HEK293 (cell line): Measurements from ENCODE around the gene ACSM6.

Experiments
- CTCF ChIA-PET: fragments of 350-600 bp; formaldehyde crosslinking; extraction: SDS; loops from one replicate; lab custom pipeline; 2021; ENCODE audit warnings: antibody characterized with exemption; lab: Yijun Ruan, JAX
- POLR2A ChIA-PET: fragments of 300-600 bp; formaldehyde crosslinking; extraction: SDS; loops from one replicate; lab custom pipeline; 2020; ENCODE audit warnings: antibody characterized with exemption, inconsistent platforms; lab: Yijun Ruan, JAX
- H3K27ac ChIP-seq: fragments of 200-500 bp; sonication (Bioruptor generic); 2 replicates; pipeline ENCODE4 v1.5.1; 2014; ENCODE audit warnings: low read depth, low read length, control low read depth, inconsistent platforms; ENCODE audit errors: extremely low read depth
- H3K36me3 ChIP-seq, 2 experiments: fragments of 200-500 bp in 1 of 2; sonication (Bioruptor generic) in 1 of 2; 1 replicate in 1 of 2; 2 replicates in 1 of 2; pipeline ENCODE4 v1.5.1; 2014 to 2017; ENCODE audit warnings: inconsistent platforms in 2 of 2, low read length in 2 of 2; ENCODE audit not compliant: control insufficient read depth in 2 of 2, insufficient read depth in 1 of 2
- H3K4me1 ChIP-seq: fragments of 200-500 bp; sonication (Bioruptor generic); 2 replicates; pipeline ENCODE4 v1.5.1; 2014; ENCODE audit warnings: mild to moderate bottlenecking, low read length, inconsistent platforms; ENCODE audit not compliant: control insufficient read depth, insufficient read depth
- H3K4me3 ChIP-seq: 2 replicates; pipeline ENCODE4 v1.5.1; 2011; ENCODE audit warnings: low read depth, mild to moderate bottlenecking, control low read depth, low read length, moderate library complexity
- H3K9me3 ChIP-seq: fragments of 200-500 bp; sonication (Bioruptor generic); 2 replicates; pipeline ENCODE4 v1.5.1; 2014; ENCODE audit warnings: low read depth, low read length, inconsistent platforms; ENCODE audit not compliant: control insufficient read depth, insufficient read depth
- BCL11B ChIP-seq: fragments of 450-650 bp; formaldehyde crosslinking; IDR thresholded peaks from 2 replicates; pipeline ENCODE4 v1.5.1; 2016; ENCODE audit warnings: low read depth, missing biosample characterization, missing genetic modification characterization
- GLI4 ChIP-seq: fragments of 450-650 bp; formaldehyde crosslinking; IDR thresholded peaks from 2 replicates; pipeline ENCODE4 v1.5.1; 2016; ENCODE audit warnings: missing biosample characterization, missing genetic modification characterization
- HOXD13 ChIP-seq: sonication (generic); formaldehyde crosslinking; IDR thresholded peaks from 2 replicates; pipeline ENCODE4 v1.8.0; 2022; ENCODE audit warnings: missing genetic modification reagents, borderline replicate concordance
- OSR2 ChIP-seq: fragments of 450-650 bp; formaldehyde crosslinking; IDR thresholded peaks from 2 replicates; pipeline ENCODE4 v1.5.1; 2016; ENCODE audit warnings: missing biosample characterization, missing genetic modification characterization
- SP7 ChIP-seq: fragments of 450-650 bp; formaldehyde crosslinking; IDR thresholded peaks from 2 replicates; pipeline ENCODE4 v1.5.1; 2016; ENCODE audit warnings: missing biosample characterization, missing genetic modification characterization
- WT1 ChIP-seq: fragments of 450-650 bp; formaldehyde crosslinking; IDR thresholded peaks from 2 replicates; pipeline ENCODE4 v1.5.1; 2016; ENCODE audit warnings: missing biosample characterization, missing genetic modification characterization
- ZBTB7A ChIP-seq: fragments of 450-650 bp; formaldehyde crosslinking; IDR thresholded peaks from 2 replicates; pipeline ENCODE4 v1.5.1; 2016; ENCODE audit warnings: low read depth, missing biosample characterization, missing genetic modification characterization
- ZEB2 ChIP-seq: fragments of 450-650 bp; formaldehyde crosslinking; IDR thresholded peaks from 2 replicates; pipeline ENCODE4 v1.5.1; 2016; ENCODE audit warnings: missing biosample characterization, missing genetic modification characterization
- ZIC2 ChIP-seq: fragments of 450-650 bp; formaldehyde crosslinking; IDR thresholded peaks from 2 replicates; pipeline ENCODE4 v1.5.1; 2016; ENCODE audit warnings: missing biosample characterization, missing genetic modification characterization
- ZNF138 ChIP-seq: fragments of 450-650 bp; formaldehyde crosslinking; IDR thresholded peaks from 2 replicates; pipeline ENCODE4 v1.5.1; 2016; ENCODE audit warnings: missing biosample characterization, missing genetic modification characterization, borderline replicate concordance
- ZNF274 ChIP-seq, 2 experiments: fragments of 200-500 bp in 1 of 2; fragments of 450-650 bp in 1 of 2; sonication (Bioruptor generic) in 1 of 2; formaldehyde crosslinking in 1 of 2; IDR thresholded peaks; 2 replicates each; pipeline versions ENCODE4 v1.5.1 to v1.6.1; 2014 to 2016; ENCODE audit warnings: borderline replicate concordance in 1 of 2, inconsistent platforms in 1 of 2, low read length in 1 of 2, missing biosample characterization in 1 of 2, missing genetic modification characterization in 1 of 2
- ZNF324 ChIP-seq: fragments of 450-650 bp; formaldehyde crosslinking; IDR thresholded peaks from 2 replicates; pipeline ENCODE4 v1.5.1; 2016; ENCODE audit warnings: missing biosample characterization, missing genetic modification characterization
- ZNF585B ChIP-seq: fragments of 450-650 bp; formaldehyde crosslinking; IDR thresholded peaks from 2 replicates; pipeline ENCODE4 v1.5.1; 2016; ENCODE audit warnings: missing biosample characterization, missing genetic modification characterization
- ZNF600 ChIP-seq: fragments of 450-650 bp; formaldehyde crosslinking; IDR thresholded peaks from 2 replicates; pipeline ENCODE4 v1.5.1; 2016; ENCODE audit warnings: missing biosample characterization, missing genetic modification characterization
- ZNF654 ChIP-seq: fragments of 450-650 bp; formaldehyde crosslinking; IDR thresholded peaks from 2 replicates; pipeline ENCODE4 v1.5.1; 2016; ENCODE audit warnings: low read depth, missing biosample characterization, missing genetic modification characterization
- ZNF785 ChIP-seq: fragments of 450-650 bp; formaldehyde crosslinking; IDR thresholded peaks from 2 replicates; pipeline ENCODE4 v1.5.1; 2016; ENCODE audit warnings: missing biosample characterization, missing genetic modification characterization
- ZNF792 ChIP-seq: fragments of 450-650 bp; formaldehyde crosslinking; IDR thresholded peaks from 2 replicates; pipeline ENCODE4 v1.5.1; 2016; ENCODE audit warnings: missing biosample characterization, missing genetic modification characterization
- TF ChIP-seq, protein P1 (sequence below): fragments of 450-650 bp; formaldehyde crosslinking; IDR thresholded peaks from 2 replicates; pipeline ENCODE4 v1.5.1; 2017; ENCODE audit warnings: missing biosample characterization, missing genetic modification characterization
- TF ChIP-seq, protein P2 (sequence below): fragments of 450-650 bp; formaldehyde crosslinking; IDR thresholded peaks from 2 replicates; pipeline ENCODE4 v1.5.1; 2016; ENCODE audit warnings: missing biosample characterization, missing genetic modification characterization
- TF ChIP-seq, protein P3 (sequence below): fragments of 450-650 bp; formaldehyde crosslinking; IDR thresholded peaks from 2 replicates; pipeline ENCODE4 v1.5.1; 2016; ENCODE audit warnings: missing biosample characterization, missing genetic modification characterization

ACSM6 gene

DNA sequence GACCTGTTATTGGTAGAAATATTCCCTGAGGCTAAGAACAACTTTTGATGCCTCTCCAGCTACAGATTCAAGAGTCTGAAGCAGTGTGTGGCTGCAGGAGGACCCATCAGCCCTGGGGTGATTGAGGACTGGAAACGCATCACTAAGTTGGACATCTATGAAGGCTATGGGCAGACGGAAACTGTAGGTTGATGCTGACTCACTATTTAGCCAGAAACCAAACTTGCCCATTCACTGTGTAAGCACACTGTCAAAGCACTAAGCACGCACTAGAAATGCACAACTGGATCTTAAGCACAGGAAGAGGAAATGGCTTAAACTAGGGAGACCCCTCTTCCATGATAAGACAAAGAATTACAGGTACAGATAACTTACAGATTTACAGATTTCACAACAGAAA, 20.8 kb downstream of the ACSM6 start:
- CTCF ChIA-PET: interaction anchor here (1.8 kb wide), 1 partner anchor 28 kb away, joined by 11 read pairs; no protein-coding TSS in a partner anchor
- POLR2A ChIA-PET: no interaction called here
- Histone ChIP-seq H3K9me3 (no peaks in the 10 kb centered on the region), H3K4me3 (no peak overlapping the region), H3K36me3 (no peaks in the 10 kb centered on the region; a peak in 1 of 3 replicates), H3K4me1 (no peaks in the 10 kb centered on the region; the same call in 1 of the 2 replicates), H3K27ac (no peak overlapping the region)
- TF ChIP-seq WT1 (tag by site-specific recombination): no peak
- TF ChIP-seq ZNF274 (IDR thresholded peaks at IDR 0.05; ENCODE audit: low read length): no peak
- no peak for TF ChIP-seq ZNF274 (tag by site-specific recombination; IDR thresholded peaks at IDR 0.05; ENCODE audit: borderline replicate concordance)
- TF ChIP-seq ZNF600 (tag by site-specific recombination): no peak
- TF ChIP-seq, protein P1, sequence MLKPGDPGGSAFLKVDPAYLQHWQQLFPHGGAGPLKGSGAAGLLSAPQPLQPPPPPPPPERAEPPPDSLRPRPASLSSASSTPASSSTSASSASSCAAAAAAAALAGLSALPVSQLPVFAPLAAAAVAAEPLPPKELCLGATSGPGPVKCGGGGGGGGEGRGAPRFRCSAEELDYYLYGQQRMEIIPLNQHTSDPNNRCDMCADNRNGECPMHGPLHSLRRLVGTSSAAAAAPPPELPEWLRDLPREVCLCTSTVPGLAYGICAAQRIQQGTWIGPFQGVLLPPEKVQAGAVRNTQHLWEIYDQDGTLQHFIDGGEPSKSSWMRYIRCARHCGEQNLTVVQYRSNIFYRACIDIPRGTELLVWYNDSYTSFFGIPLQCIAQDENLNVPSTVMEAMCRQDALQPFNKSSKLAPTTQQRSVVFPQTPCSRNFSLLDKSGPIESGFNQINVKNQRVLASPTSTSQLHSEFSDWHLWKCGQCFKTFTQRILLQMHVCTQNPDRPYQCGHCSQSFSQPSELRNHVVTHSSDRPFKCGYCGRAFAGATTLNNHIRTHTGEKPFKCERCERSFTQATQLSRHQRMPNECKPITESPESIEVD: no peak
- TF ChIP-seq ZNF585B (tag by site-specific recombination): no peak
- TF ChIP-seq ZNF785: no peak
- TF ChIP-seq, protein P2, sequence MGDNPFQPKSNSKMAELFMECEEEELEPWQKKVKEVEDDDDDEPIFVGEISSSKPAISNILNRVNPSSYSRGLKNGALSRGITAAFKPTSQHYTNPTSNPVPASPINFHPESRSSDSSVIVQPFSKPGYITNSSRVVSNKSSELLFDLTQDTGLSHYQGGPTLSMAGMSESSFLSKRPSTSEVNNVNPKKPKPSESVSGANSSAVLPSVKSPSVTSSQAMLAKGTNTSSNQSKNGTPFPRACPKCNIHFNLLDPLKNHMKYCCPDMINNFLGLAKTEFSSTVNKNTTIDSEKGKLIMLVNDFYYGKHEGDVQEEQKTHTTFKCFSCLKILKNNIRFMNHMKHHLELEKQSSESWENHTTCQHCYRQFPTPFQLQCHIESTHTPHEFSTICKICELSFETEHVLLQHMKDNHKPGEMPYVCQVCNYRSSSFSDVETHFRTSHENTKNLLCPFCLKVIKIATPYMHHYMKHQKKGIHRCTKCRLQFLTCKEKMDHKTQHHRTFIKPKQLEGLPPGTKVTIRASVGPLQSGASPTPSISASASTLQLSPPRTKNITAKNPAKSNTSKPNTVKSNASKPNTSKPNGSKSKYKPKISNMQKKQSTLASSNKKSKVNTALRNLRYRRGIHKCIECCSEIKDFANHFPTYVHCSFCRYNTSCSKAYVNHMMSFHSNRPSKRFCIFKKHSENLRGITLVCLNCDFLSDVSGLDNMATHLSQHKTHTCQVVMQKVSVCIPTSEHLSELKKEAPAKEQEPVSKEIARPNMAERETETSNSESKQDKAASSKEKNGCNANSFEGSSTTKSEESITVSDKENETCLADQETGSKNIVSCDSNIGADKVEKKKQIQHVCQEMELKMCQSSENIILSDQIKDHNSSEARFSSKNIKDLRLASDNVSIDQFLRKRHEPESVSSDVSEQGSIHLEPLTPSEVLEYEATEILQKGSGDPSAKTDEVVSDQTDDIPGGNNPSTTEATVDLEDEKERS (tag by site-specific recombination): no peak
- TF ChIP-seq ZNF654: no peak
- TF ChIP-seq ZIC2 (tag by site-specific recombination): no peak
- no peak for TF ChIP-seq SP7 (tag by site-specific recombination)
- TF ChIP-seq ZNF324: no peak
- TF ChIP-seq GLI4: no peak
- no peak for TF ChIP-seq BCL11B (tag by site-specific recombination)
- TF ChIP-seq ZNF138: no peak
- no peak for TF ChIP-seq ZEB2 (tag by site-specific recombination)

DNA sequence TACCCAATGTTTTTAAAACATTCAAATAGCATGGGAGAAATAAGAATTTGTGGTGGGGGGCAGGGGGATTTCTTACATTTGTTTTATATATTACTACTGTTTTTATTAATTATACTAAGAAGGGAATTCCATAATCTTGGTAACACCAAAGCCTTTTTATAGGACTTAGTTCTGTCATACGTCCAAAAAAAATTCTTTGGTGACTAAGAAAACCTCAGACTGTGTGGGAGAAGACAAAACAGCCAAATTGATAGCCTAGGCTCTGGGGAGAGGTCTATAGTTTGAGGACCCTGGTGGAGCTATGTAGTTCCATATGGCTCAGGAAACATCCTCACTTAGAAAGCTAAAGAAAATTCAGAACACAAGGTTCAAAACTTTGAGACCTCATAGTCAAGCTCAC, 23.4 kb downstream of the ACSM6 start:
- H3K27ac ChIP-seq: no peak overlapping the region
- no peak overlapping the region for H3K4me3 ChIP-seq
- POLR2A ChIA-PET: no interaction called here
- H3K9me3 ChIP-seq: no peaks in the 10 kb centered on the region
- H3K4me1 ChIP-seq: no peaks in the 10 kb centered on the region; the same call in 1 of the 2 replicates
- TF ChIP-seq ZBTB7A (tag by site-specific recombination) (no peak), HOXD13 (CRISPR knock-in tag) (no peak), ZNF792 (tag by site-specific recombination) (no peak), OSR2 (tag by site-specific recombination) (no peak)
- TF ChIP-seq, protein P3, sequence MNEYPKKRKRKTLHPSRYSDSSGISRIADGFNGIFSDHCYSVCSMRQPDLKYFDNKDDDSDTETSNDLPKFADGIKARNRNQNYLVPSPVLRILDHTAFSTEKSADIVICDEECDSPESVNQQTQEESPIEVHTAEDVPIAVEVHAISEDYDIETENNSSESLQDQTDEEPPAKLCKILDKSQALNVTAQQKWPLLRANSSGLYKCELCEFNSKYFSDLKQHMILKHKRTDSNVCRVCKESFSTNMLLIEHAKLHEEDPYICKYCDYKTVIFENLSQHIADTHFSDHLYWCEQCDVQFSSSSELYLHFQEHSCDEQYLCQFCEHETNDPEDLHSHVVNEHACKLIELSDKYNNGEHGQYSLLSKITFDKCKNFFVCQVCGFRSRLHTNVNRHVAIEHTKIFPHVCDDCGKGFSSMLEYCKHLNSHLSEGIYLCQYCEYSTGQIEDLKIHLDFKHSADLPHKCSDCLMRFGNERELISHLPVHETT (tag by site-specific recombination): no peak
- no peaks in the 10 kb centered on the region; a peak in 1 of 3 replicates for H3K36me3 ChIP-seq
- CTCF ChIA-PET: interaction anchor here (0.7 to 1.0 kb wide), 2 partner anchors 8 to 237 kb away, joined by 3 read pairs; no protein-coding TSS in a partner anchor
